HG02798 (cell line): Measurements from ENCODE around the gene GSTO2.

ENCODE experiments used
- ATAC-seq: cut with Tn5 transposase; IDR thresholded peaks from one replicate; pipeline ENCODE4 v1.9.1; 2021; ENCODE audit warnings: mild to moderate bottlenecking; ENCODE audit not compliant: unreplicated experiment, poor library complexity

Gene GSTO2

DNA sequence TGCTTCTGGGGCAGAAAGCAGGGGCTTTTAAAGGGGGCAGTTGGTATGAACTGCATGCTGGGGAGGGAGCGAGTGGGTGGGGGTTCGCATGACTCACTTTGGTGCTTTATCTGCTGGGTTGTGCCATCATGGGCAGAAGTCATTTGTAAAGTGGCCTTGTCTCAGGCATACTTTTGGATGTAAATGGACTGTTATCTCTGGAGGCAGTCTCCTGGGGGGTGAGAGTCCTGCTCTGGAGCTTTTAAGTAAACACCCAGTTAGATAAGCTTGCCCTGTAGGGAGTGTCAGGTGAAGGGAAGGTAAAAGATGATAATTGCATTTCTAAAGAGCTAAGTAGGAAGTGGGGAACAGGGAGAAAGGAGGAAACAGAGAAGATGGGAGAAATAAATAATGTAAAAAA is 15.9 kb upstream of the GSTO2 start:
- no peak for ATAC-seq

DNA sequence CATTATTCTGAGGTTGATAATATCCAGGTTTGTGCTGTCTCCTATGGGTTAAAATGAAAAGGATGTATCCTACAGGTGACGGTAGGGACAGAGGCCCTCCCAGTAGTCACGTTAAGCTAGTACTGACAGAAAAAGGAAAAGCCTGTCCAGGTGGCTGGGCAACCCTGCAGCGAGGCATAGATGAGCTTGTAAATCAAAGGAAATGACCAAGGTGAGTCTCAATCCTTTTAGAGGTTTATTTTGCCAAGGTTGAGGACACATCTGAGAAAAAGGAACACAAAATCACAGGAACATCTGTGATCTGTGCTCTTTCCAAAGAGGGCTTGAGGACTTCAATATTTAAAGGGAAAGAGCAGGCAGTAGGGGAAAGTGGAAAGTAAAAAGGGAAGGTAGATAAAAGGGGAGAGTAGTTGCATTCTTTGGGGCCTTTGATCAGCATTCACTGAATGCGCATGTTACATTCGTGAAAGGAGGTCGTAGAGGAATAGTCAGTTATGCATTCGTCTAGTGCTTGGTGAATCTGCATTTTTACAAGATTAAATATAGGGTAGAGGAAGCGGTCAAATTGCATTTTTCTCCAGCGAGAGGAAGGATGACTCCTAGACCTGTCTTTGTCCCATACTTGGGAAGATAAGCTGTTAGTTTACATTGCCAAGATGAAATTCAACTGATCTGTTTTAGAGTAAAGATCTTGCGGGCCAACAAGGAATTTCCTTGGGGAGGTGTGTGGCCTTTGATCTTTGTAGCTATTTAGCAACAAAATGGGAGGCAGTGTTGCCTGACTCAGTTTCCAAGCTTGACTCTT is 15.2 kb upstream of the GSTO2 start:
- ATAC-seq: no peak

DNA sequence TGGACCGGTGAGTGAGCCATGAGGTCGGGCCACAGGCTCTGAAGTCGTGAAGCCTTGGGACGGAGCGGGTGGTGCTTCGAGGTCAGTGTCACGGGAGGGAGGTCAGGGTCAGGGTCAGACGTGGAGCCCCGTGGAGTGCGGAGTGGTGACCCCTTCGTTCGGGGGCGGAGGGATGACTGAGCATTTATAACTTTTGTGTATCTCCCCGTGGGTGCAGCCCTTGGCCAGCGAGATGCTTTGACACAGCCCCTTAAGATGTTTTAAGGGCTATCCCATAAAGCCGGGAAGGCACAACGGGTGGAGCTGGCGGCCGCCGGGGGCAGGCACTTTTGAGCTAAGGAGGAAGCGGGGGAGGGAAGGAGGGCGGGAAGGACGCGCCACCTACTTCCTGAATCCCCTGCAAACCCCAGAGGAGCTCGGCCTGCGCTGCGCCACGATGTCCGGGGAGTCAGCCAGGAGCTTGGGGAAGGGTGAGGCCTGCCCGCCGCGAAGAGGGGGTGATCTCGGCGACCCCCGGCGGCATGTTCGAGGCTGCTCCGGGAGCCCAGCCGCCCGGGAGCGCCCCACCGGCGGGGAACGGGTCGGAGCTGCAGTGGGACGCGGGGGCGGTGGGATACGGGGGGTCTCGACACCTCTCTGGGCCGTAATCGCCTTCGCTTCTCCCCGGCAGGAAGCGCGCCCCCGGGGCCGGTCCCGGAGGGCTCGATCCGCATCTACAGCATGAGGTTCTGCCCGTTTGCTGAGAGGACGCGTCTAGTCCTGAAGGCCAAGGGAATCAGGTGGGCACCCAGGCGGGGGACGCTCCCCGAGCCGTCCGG is 14.3 kb upstream of the GSTO2 start, which contains the start of gene GSTO1:
TSS of gene GSTO1 (plus strand) at position 400 of the 818 bp plus-strand sequence. CDS start at position 437, 37 bp downstream.
- peak; percentile 78 for ATAC-seq

DNA sequence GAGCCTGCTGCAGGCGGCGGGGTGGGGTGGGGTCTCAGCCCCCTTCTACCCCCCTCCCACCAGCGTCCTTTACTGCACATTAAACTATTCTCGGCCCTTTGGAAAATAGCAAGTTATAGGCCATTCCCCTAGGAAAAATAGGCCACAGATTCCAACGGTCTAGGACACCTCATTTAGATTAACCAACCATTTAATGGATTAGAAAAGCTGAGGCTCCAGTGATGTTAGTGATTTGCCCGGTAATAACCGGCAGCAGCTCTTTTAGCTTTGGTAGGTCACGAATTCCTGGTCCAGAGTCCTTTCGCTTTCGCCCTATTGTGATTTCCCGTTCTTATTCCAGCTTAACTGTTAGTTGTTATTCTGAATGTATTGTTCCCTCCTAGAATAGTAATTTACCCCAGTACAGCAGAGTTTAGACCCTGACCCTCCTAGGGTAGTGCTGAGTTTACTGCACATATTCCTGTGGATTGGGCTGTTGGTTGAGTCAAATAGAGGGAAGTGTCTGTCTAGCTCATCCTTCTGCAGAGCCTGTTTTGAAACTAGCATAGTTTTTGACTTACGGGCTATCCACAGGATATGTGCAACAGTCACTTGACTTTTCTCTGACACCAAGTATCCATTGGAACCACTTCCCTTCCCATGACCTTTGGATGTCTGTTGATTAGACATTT is 13.5 kb upstream of the GSTO2 start:
- peak; percentile 33 for ATAC-seq

DNA sequence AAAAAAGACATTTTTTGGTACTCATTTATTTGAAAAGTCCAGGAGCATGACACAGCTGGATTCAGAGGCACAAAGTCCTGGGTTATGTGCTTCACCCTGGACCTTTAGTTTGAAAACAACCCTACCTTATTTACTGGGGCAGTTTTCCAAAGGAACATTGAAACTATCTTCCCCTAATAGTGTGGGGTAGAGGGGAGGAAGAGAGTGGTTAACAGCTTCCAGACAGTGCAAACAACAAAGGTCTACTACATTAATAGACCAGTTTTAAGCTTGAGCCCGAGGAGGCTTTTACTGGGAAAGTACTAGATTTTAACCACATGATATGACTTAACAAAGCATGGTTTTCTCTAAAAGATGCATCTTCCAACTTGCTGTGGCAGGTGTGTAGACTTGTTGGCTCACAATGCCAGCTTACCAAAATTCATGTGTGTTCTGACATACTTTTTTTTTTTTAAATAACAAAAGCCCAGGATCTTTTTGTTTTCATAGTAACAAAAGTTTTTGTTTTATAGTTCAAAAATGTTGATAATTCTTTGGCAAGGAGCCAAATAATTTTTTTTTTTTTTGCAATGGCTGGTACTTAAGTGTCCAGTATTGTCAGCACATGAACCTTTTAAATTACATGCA is 12.5 kb upstream of the GSTO2 start:
- ATAC-seq: no peak

DNA sequence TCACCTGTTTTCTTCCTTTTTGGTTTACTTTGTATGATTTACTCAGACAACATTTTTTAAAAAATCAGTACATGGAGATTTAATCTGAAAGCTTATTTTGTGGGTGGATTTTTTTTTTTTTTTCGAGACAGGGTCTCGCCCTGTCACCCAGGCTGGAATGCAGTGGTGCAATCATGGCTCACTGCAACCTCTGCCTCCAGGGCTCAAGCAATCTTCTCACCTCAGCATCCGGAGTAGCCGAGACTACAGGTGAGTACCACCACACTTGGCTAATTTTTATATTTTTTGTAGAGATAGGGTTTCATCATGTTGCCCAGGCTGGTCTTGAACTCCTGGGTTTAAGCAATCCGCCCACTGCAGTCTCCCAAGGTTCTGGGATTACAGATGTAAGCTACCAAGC is 11.7 kb upstream of the GSTO2 start:
- no peak for ATAC-seq

DNA sequence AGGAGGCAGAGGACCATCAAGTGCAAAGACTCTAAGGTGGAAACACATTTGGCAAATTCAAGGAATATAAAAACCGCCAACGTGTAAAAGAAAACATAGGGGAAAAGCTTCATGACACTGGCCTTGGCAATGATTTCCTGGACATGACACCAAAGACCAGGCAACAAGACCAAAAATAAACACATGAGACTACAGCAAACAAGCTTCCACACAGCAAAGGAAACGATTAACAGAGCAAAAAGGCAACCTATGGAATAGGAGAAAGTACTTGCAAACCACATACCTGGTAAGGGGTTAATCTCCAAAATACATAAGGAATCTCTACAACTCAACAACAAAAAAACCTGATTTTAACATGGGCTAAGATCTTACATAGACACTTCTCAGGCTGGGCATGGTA is 10.8 kb upstream of the GSTO2 start:
- no peak for ATAC-seq

DNA sequence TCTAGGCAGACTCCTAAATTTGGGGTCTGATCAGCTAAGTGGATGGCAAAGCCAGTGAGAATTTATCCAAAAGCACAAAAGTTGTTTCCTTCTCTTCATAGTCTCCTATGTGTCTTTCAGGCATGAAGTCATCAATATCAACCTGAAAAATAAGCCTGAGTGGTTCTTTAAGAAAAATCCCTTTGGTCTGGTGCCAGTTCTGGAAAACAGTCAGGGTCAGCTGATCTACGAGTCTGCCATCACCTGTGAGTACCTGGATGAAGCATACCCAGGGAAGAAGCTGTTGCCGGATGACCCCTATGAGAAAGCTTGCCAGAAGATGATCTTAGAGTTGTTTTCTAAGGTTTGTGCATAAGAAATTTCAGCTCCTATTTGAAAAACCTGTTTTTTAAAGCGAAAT is 9.5 kb upstream of the GSTO2 start:
- ATAC-seq: no peak

DNA sequence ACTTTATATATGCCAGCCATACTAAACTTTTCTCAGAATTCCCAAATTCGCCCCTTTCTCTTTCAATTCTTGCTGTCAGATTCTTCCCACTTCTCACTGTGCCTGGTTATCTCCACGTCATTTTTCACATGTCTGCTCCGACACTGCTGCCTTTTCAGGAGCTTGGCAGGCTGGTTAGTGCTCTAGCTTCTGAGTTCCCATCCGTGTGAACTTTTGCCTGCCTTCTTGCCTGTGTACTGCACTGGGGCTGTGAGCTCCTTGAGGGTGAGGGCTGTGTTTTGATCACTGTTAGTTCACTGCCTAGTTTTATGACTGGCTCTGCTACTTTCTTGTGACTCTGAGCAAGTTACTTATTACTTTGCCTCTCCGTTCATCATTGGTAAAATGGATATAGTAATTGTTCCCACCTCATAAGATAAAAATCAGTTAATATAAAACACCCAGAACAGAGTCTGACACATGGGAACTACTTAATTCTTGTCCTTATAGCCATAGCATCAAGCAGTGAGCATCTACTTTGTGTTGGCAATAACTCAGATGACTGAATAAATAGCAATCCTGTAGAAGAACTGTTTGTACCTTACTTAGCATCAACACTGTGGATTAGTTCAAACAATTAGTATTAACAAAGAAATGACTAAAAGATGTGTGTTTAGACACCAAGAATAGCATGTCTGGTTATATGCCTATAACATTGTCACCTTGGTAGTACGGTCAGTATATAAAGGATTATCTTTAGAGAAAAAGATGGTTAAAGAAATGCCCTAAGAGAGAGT is 8.8 kb upstream of the GSTO2 start:
- ATAC-seq: no peak

DNA sequence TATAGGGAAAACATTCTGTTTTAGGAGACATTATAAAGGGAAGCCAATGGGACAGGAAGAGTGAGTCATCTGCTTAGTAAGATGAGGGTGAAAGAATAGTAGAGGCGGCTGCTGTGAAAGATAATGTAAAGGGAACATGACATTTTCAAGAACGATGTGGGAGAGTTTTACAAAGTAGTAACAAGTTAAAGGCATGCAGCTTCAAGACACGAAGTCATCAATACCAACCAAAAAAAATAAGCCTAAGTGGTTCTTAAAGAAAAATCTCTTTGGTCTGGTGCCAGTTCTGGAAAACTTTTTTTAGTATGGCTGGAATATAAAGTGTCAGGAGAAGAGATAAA is 8.2 kb upstream of the GSTO2 start:
- no peak for ATAC-seq

DNA sequence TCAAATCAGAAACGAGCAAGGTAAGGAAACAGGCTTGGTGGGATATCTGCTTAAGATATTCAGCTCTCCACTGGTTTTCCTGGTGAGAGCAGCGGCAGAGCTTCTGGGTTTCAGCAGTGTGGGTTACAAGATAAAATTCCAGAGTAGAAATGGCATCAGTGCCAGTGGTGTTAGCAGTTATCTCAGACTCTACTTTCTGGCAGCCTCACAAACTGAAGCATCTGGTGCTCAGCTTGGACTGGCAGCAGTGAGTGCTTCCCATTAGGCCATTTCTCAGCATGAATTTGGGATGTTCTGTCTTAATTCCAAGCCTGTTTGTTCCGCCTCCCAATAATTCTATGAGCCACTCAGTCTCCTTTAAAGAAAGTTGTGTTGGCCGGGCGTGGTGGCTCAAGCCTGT is 6.9 kb upstream of the GSTO2 start:
- no peak for ATAC-seq

DNA sequence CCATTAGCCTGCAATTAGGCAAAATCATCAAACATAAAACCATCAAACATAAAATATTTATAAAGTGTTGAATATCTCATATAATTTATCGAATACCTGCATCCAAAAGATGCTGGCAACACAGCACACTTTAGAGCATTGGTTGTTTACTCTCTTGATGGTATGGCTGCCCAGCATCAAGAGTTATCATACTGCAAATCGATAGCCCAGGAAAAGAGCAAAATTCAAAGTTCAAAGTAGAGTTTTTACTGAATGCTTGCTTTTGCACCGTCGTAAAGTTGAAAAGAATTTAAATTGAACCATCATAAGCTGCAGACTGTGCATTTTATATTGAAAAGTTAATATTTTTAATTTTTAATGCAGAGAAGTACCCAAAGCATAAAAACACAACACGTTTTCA is 4.2 kb upstream of the GSTO2 start:
- ATAC-seq: no peak

DNA sequence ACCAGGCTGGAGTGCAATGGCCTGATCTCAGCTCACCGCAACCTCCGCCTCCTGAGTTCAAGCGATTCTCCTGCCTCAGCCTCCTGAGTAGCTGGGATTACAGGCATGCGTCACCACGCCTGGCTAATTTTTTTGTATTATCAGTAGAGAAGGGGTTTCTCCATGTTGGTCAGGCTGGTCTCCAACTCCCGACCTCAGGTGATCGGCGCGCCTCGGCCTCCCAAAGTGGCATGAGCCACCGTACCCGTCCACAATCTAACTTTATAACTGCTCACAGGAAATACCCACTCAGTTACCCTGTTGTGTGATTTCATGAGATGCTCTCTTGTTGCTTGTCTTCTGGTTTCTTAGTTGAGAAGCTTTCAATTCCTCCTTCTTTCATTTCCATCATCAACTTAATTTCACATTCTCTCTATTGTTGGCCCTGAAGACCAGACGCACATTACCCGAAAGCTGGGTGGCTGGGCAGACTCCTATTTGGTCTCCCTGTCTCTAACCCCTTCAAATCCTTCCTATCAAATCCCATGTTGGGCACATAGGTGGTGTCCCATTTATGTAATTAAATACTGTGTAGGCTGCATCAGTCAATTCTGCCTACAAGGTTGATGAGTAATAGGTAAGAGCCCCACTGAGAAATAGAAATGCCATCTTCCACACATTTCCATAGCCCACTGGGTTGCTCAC is 1.1 kb upstream of the GSTO2 start:
- no peak for ATAC-seq

DNA sequence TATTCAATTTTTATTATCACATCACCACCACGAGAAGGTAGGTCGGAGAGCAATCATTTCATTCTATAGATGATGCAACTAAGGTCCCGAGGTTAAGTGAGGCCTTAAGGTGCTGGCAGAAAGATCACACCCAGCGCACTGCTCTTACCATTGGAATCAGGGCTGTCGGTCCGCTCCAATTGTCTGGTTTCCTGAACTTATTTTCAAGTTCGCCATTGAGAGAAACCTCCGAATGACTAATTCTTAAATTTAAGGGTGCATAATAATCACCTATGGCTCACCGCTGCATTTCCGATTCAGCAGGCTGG is 625 bp upstream of the GSTO2 start:
- ATAC-seq: no peak

DNA sequence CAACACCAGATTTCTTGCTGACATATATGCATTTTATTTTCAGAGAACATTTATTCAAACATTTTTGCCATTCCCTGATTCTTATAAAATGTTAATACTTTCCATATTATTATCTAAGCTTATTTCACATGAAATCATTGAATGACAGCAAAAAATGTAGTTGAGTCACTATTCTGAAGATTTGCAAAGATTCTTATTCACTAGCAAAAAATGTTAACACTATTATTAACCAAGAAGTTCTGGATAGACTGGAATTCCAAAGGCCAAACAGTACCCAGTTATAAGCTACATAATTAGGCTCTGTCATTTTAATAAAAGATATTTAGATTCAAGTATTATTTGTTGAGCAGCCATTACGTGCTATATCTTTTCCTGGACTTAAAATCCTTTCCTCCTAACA is 4.3 kb downstream of the GSTO2 start:
- no peak for ATAC-seq

DNA sequence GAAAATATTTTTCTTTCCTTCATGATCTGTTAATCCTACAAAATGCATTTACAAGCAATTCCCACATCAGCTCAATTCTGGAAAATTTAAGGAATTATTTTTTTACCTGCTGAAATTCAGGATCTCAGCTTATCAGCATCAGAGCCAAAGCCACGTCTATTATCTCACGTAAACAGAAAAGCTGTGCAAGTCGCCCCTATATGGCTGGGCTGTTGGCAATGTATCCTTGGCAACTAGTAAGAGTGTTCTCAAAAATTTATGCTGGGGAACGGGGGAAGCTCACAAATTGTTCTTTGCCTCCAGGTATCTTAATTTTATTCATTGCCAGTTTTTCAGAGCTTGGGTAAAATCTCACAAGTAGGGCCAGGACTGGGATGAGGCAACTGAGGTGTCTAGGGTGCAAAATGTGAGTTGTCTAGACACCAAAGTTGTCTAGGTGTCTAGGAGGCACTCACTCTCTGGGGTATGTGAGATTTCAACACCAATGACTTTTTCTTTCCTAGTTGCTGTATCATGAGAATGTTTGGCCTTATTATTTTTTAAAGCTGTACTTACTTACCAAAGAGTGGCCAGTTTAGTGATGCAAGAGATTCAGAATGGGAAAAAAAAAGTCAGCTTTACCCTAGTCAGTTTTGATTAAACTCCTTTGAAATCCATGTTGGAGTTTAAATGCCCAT is 5.1 kb downstream of the GSTO2 start:
- ATAC-seq: no peak

DNA sequence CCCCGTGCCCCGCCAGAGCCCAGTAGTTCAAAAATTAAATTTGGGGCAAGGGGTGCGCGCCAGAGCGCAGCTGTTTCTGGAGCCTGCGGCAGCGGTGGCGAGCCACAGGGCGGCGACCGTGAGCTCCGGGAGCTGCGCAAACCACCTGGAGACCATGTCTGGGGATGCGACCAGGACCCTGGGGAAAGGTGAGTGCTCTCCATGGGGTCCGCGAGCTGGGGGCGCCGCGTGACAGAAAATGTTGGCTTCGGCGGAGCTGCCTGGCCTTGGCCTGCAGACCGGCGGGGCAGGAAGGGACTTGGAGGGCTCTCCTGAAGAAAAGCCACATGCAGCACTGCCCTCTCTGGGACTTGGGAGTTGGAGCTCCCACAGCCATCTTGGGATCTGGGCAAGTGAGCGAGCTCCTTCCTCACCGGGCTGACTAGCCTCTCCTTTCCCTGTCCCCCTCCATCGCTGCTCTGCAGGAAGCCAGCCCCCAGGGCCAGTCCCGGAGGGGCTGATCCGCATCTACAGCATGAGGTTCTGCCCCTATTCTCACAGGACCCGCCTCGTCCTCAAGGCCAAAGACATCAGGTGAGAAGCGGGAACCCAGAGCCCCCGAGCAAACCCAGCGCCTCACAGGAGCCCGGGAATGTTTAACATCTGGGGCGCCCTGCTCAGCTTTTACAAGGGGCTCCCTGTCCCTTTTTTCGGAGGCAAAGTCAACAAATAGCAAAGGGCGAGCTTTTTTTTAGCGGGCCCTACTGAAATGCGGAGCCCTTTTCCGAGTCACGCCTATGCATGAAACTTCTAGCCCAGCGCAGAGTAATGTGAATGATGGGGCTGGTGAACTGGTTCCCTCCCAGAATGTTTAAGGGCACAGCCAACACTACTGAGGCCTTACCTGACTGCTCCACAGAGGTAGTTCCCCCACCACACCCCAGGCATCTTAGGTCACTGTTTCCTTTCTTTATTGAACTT is 6.1 kb downstream of the GSTO2 start:
- peak; percentile 83 for ATAC-seq

DNA sequence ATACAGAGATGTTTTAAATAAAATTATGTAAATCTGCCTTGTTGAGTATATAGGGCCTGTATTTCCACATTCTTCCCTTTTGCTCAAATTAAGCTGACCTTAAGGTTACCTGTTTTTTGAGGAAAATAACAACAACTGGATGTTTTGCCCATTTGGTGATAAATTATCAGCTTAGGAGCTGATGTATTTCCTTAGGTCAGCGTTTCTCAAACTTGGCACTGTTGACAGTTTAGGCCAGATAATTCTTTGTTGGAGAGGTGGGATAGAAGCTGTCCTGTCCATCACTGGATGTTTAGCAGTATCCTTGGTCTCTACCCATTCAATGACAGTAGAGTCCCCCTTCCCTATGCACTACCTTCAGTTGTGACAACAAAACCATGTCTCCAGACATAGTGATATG is 7.2 kb downstream of the GSTO2 start:
- ATAC-seq: no peak
